GM23248 (cell line): ENCODE results near the gene DPYSL5. TPM values are rescaled to one million over a fixed set of nuclear protein-coding genes. Genes with fewer than 3 reads are reported as not detected.
"Not testable (repeated sequence)": the region's sequence is repeated elsewhere in the genome, so short reads cannot be mapped to it uniquely, and the experiment has no call there.

Experiments
- DNase-seq: peaks from one replicate; pipeline ENCODE4 v3.0.0-alpha.2; 2015
- H2AFZ ChIP-seq: fragments of 200-600 bp; sonication (generic); 2 replicates; pipeline ENCODE4 v1.6.1; 2016; ENCODE audit warnings: antibody characterized with exemption
- H3F3A ChIP-seq: fragments of 200-600 bp; sonication (generic); 2 replicates; pipeline ENCODE4 v1.6.1; 2016; ENCODE audit warnings: mild to moderate bottlenecking, antibody characterized with exemption, mixed run types; ENCODE audit not compliant: insufficient read depth
- H3K27ac ChIP-seq: fragments of 200-600 bp; sonication (generic); 2 replicates; pipeline ENCODE4 v1.5.1; 2016; ENCODE audit warnings: mild to moderate bottlenecking
- H3K27me3 ChIP-seq: fragments of 200-600 bp; sonication (generic); replicated peaks from 2 replicates; pipeline ENCODE4 v1.6.1; 2016; ENCODE audit warnings: mild to moderate bottlenecking; ENCODE audit not compliant: insufficient read depth
- H3K36me3 ChIP-seq: fragments of 200-600 bp; sonication (generic); 2 replicates; pipeline ENCODE4 v1.6.1; 2016; ENCODE audit warnings: low read depth, mild to moderate bottlenecking
- H3K4me1 ChIP-seq: fragments of 200-600 bp; sonication (generic); 2 replicates; pipeline ENCODE4 v1.6.1; 2016; ENCODE audit warnings: mild to moderate bottlenecking; ENCODE audit not compliant: insufficient read depth
- H3K4me2 ChIP-seq: fragments of 200-600 bp; sonication (generic); one replicate; pipeline ENCODE4 v1.6.1; 2016; ENCODE audit warnings: mild to moderate bottlenecking; ENCODE audit not compliant: unreplicated experiment
- H3K4me3 ChIP-seq: fragments of 200-600 bp; sonication (generic); 2 replicates; pipeline ENCODE4 v1.5.1; 2016; ENCODE audit warnings: mild to moderate bottlenecking
- H3K79me2 ChIP-seq: fragments of 200-600 bp; sonication (generic); 2 replicates; pipeline ENCODE4 v1.6.1; 2016; ENCODE audit warnings: mild to moderate bottlenecking; ENCODE audit not compliant: insufficient read depth
- H3K9ac ChIP-seq: fragments of 200-600 bp; sonication (generic); 2 replicates; pipeline ENCODE4 v1.6.1; 2016; ENCODE audit warnings: mild to moderate bottlenecking
- H3K9me2 ChIP-seq: fragments of 200-600 bp; sonication (generic); 2 replicates; pipeline ENCODE4 v1.6.1; 2016; ENCODE audit warnings: mixed run types, mild to moderate bottlenecking, moderate library complexity; ENCODE audit not compliant: insufficient read depth
- H3K9me3 ChIP-seq: fragments of 200-600 bp; sonication (generic); one replicate; pipeline ENCODE4 v1.6.1; 2017; ENCODE audit warnings: low read depth
- H4K20me1 ChIP-seq: fragments of 200-600 bp; sonication (generic); 2 replicates; pipeline ENCODE4 v1.6.0; 2016; ENCODE audit not compliant: insufficient read depth
- EZH2 ChIP-seq: fragments of 200-600 bp; sonication (generic); IDR thresholded peaks from 2 replicates; pipeline ENCODE4 v1.6.1; 2018; ENCODE audit warnings: antibody characterized with exemption, mild to moderate bottlenecking; ENCODE audit not compliant: insufficient read depth, poor library complexity, severe bottlenecking
- EZH2phosphoT487 ChIP-seq: fragments of 200-600 bp; sonication (generic); IDR thresholded peaks from 2 replicates; pipeline ENCODE4 v1.6.1; 2018; ENCODE audit warnings: antibody characterized with exemption, moderate library complexity, mild to moderate bottlenecking, low read depth; ENCODE audit not compliant: insufficient read depth
- whole genome bisulfite sequencing, 2 experiments: methylation state at CpG; one replicate each; pipeline ENCODE4 v1.1.6; 2015 to 2017; ENCODE audit warnings: low lambda C conversion rate in 2 of 2, low coverage in 1 of 2; ENCODE audit errors: missing lambda C conversion rate in 2 of 2; 5-methylcytosine and 5-hydroxymethylcytosine counted together
- in situ Hi-C: fragments of 300-500 bp; cut with MboI; formaldehyde crosslinking; loops from 2 replicates; pipeline ENCODE4 v1.15.0; 2020
- polyA plus RNA-seq: library from polyadenylated mRNA; unstranded; fragments of >200 nt; fragmentation: Nextera tagmentation; extraction: Ambion mirVana; gene quantifications from 2 replicates; pipeline ENCODE4 v1.2.1, GENCODE V29; 2016
- total RNA-seq: library from RNA; depleted of rRNA; stranded (reverse); fragments of >200 nt; shearing (Covaris generic); gene quantifications from 2 replicates; pipeline ENCODE4 v1.2.3, GENCODE V29; 2014

Gene DPYSL5
- total and polyA plus RNA-seq, 2 experiments from 2014 or later = not detected

DNA sequence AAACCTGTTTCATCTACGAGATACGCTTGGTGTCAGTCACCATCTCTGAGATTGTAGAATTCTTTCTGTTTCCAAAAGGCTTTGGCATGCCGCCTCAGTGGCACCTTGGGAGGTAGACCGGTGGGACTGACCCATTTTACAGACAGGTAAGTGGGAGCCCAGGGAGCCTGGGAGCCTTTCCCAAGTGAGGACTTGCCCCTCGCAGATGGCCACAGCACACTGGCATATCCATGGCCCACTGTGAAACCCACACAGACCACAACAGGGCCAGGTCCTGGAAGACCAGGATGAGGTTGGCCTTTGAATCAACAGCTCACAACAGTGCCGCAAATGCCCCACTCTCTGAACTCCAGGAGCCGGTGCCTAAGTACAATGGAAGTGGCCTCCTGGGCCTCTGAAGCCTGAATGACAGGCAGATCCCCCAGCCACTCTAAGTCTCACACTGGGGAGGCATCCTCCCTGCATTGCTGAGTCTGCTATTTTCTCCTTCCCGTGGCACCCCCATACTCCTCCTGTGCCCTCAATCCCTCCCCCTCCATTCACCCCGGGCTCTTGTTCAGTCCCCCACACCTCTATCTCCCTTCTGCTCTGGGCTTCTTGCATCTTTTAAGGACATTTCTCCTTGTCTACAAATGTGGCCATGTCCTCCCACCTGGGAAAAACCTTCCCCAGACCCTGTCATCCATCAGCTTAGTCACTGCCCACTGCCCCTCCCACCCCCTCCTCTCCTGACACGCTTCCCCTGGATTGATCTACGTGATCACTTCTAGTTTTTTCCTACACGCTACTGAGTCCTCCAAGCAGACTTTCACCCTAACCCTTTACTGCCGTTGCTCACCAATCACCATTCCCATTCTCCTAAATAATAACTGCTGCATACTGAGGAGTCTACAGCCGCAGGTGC, 35.9 kb upstream of the DPYSL5 start:
- Histone ChIP-seq H2AFZ (no peak overlapping the region), H3K9ac (no peak overlapping the region), H3K27me3 (peaks cover 14% of the 10 kb centered on the region; the same call in 1 of the 2 replicates), H3K4me1 (no peaks in the 10 kb centered on the region), H3K9me3 (no peaks in the 10 kb centered on the region), H3K27ac (no peak overlapping the region), H3K4me2 (no peak overlapping the region), H3K79me2 (no peaks in the 10 kb centered on the region), H3F3A (no peaks in the 10 kb centered on the region), H3K9me2 (no peaks in the 10 kb centered on the region), H3K36me3 (no peaks in the 10 kb centered on the region), H4K20me1 (no peaks in the 10 kb centered on the region), H3K4me3 (no peak overlapping the region)
- DNase-seq = no peak
- 50 to 66% methylated on average over 12 to 14 of the region's 14 CpGs for WGBS, 2 experiments
- TF ChIP-seq EZH2phosphoT487 = no peak
- no peak for TF ChIP-seq EZH2
- in situ Hi-C loops = no loop called here

DNA sequence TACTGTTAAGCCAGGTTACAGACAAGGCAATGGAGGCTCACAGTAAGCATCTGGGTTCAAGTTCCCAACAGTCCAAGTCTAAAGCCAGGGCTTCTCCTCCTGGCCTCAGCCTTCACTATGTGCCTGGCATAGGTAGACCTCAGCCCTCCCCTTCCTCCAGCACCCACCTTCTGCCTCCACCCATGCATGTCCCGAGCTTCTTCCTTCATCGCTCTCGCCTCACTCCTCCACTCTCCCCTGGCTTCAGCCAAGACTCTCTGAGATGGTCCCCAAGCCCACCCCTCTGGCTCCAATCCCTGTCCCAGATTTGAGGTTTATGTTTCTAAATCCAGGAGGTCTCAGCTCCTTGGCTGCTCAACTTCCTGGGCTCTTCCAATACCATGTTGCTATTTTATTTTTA, 35.2 kb upstream of the DPYSL5 start:
- in situ Hi-C loops = no loop called here
- no peak for DNase-seq
- no peaks in the 10 kb centered on the region for H3K79me2 ChIP-seq
- H3K9me2 ChIP-seq = no peaks in the 10 kb centered on the region
- no peak overlapping the region for H3K9ac ChIP-seq
- no peaks in the 10 kb centered on the region for H4K20me1 ChIP-seq
- H3K36me3 ChIP-seq = no peaks in the 10 kb centered on the region
- no peak overlapping the region for H2AFZ ChIP-seq
- WGBS, 2 experiments = 51 to 57% methylated on average over 1 to 3 of the region's 3 CpGs
- no peak overlapping the region for H3K27ac ChIP-seq
- H3K9me3 ChIP-seq = no peaks in the 10 kb centered on the region
- no peaks in the 10 kb centered on the region for H3F3A ChIP-seq
- no peak overlapping the region for H3K4me2 ChIP-seq
- H3K4me3 ChIP-seq = no peak overlapping the region
- TF ChIP-seq EZH2phosphoT487 = no peak
- TF ChIP-seq EZH2 = no peak
- H3K4me1 ChIP-seq = no peaks in the 10 kb centered on the region
- H3K27me3 ChIP-seq = peaks cover 14% of the 10 kb centered on the region; the same call in 1 of the 2 replicates

DNA sequence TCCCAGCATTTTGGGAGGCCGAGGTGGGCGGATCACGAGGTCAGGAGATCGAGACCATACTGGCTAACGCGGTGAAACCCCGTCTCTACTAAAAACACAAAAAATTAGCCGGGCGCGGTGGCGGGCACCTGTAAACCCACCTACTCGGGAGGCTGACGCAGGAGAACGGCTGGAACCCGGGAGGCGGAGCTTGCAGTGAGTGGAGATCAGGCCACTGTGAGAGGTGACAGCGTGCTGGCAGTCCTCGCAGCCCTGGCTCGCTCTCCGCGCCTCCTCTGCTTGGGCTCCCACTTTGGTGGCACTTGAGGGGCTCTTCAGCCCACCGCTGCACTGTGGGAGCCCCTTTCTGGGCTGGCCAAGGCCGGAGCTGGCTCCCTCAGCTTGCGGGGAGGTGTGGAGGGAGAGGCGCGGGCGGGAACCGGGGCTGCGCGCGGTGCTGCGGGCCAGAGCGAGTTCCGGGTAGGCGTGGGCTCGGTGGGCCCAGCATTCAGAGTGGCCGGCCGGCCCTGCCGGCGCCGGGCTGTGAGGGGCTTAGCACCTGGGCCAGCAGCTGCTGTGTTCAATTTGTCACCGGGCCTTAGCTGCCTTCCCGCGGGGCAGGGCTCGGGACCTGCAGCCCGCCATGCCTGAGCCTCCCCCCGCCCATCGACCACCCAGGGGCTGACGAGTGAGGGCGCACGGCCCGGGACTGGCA, 33.7 kb upstream of the DPYSL5 start:
- H3K9me3 ChIP-seq, H3K9ac ChIP-seq, H3K4me2 ChIP-seq, H3F3A ChIP-seq, in situ Hi-C loops, H4K20me1 ChIP-seq, H3K4me1 ChIP-seq, H3K36me3 ChIP-seq, DNase-seq, H3K9me2 ChIP-seq, H2AFZ ChIP-seq, H3K4me3 ChIP-seq, H3K27ac ChIP-seq, H3K79me2 ChIP-seq: not testable (repeated sequence)
- WGBS, 2 experiments = 84 to 87% methylated on average over 43 to 48 of the region's 52 CpGs
- H3K27me3 ChIP-seq = peaks cover 14% of the 10 kb centered on the region

DNA sequence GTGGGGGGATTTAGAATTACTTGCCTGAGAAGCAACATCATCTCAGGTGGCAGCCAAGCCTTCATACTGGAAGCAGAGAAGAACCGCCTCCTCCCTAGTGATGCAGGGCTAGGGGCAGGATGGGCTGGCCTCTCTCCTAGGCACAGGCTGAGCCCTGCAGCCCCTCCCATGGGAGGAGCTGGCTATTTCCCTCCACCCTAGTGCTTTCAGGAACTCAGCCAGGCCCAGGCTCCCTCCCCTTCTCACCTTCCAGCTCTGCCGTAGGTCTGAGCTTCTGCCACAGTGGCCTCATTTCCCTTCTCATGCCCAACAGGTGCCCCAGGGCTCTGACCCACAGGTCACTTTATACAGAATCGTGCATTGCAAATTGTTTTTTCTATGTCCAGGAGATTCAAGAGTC, 31.0 kb upstream of the DPYSL5 start:
- Histone ChIP-seq H3K4me3 (no peak overlapping the region), H3K79me2 (no peaks in the 10 kb centered on the region), H3K9me2 (no peaks in the 10 kb centered on the region), H3K9me3 (no peaks in the 10 kb centered on the region), H3K4me1 (no peaks in the 10 kb centered on the region), H3F3A (no peaks in the 10 kb centered on the region), H3K27ac (no peak overlapping the region), H3K4me2 (no peak overlapping the region), H3K9ac (no peak overlapping the region), H3K36me3 (no peaks in the 10 kb centered on the region), H2AFZ (no peak overlapping the region), H4K20me1 (no peaks in the 10 kb centered on the region), H3K27me3 (peaks cover 21% of the 10 kb centered on the region)
- 44 to 45% methylated on average over 3 of the region's 3 CpGs for WGBS, 2 experiments
- TF ChIP-seq EZH2phosphoT487 = no peak
- no peak for TF ChIP-seq EZH2
- in situ Hi-C loops = no loop called here
- DNase-seq = no peak
